Mesendoderm (in vitro differentiated cells): ENCODE measurements around the gene THAP12.

Source experiments
- DNase-seq: peaks from one replicate; pipeline ENCODE4 v3.0.0; 2013
- H2AK5ac ChIP-seq: 2 replicates; pipeline ENCODE4 v1.6.1; 2013; ENCODE audit warnings: low read length, inconsistent platforms
- H2BK120ac ChIP-seq: 2 replicates; pipeline ENCODE4 v1.6.1; 2013; ENCODE audit warnings: low read depth, mild to moderate bottlenecking, low read length, moderate library complexity, mixed read lengths
- H2BK15ac ChIP-seq: replicated peaks from 2 replicates; pipeline ENCODE4 v1.6.1; 2013; ENCODE audit warnings: low read depth, mild to moderate bottlenecking, moderate library complexity
- H2BK5ac ChIP-seq: 2 replicates; pipeline ENCODE4 v1.6.1; 2013; ENCODE audit warnings: low read length, inconsistent platforms
- H3K18ac ChIP-seq: 2 replicates; pipeline ENCODE4 v1.6.1; 2013; ENCODE audit warnings: mild to moderate bottlenecking, low read length, mixed read lengths
- H3K23ac ChIP-seq: one replicate; pipeline ENCODE4 v1.6.1; 2013; ENCODE audit warnings: low read length
- H3K27ac ChIP-seq: 2 replicates; pipeline ENCODE4 v1.5.1; 2013; ENCODE audit warnings: low read depth, mild to moderate bottlenecking, inconsistent platforms, low read length, moderate library complexity
- H3K27me3 ChIP-seq: 2 replicates; pipeline ENCODE4 v1.6.1; 2013; ENCODE audit warnings: low read length, control low read depth, mild to moderate bottlenecking, inconsistent platforms; ENCODE audit not compliant: insufficient read depth, poor library complexity
- H3K36me3 ChIP-seq: 2 replicates; pipeline ENCODE4 v1.6.1; 2013; ENCODE audit warnings: low read length, inconsistent platforms; ENCODE audit not compliant: control insufficient read depth, insufficient read depth
- H3K4ac ChIP-seq: one replicate; pipeline ENCODE4 v1.6.1; 2013; ENCODE audit warnings: low read depth, mild to moderate bottlenecking, low read length, moderate library complexity
- H3K4me1 ChIP-seq: 2 replicates; pipeline ENCODE4 v1.6.1; 2013; ENCODE audit warnings: low read depth, low read length, inconsistent platforms; ENCODE audit not compliant: control insufficient read depth
- H3K4me2 ChIP-seq: 2 replicates; pipeline ENCODE4 v1.6.1; 2013; ENCODE audit warnings: low read length
- H3K4me3 ChIP-seq: 2 replicates; pipeline ENCODE4 v1.5.1; 2013; ENCODE audit warnings: mild to moderate bottlenecking, low read length
- H3K56ac ChIP-seq: one replicate; pipeline ENCODE4 v1.6.1; 2013; ENCODE audit warnings: low read length
- H3K79me1 ChIP-seq: 2 replicates; pipeline ENCODE4 v1.6.1; 2013; ENCODE audit warnings: low read length, inconsistent platforms
- H3K79me2 ChIP-seq: 2 replicates; pipeline ENCODE4 v1.6.1; 2013; ENCODE audit warnings: mild to moderate bottlenecking, low read length; ENCODE audit not compliant: control insufficient read depth, insufficient read depth
- H3K9ac ChIP-seq: 2 replicates; pipeline ENCODE4 v1.6.1; 2013; ENCODE audit warnings: low read length, inconsistent platforms
- H4K5ac ChIP-seq: one replicate; pipeline ENCODE4 v1.6.1; 2013; ENCODE audit warnings: low read length
- H4K8ac ChIP-seq: one replicate; pipeline ENCODE4 v1.6.1; 2013; ENCODE audit warnings: low read depth, mild to moderate bottlenecking, control low read depth, low read length, moderate library complexity
- WGBS: extraction: QIAGEN DNeasy Blood & Tissue Kit; methylation state at CpG from one replicate; pipeline ENCODE4 v1.1.7; 2013; ENCODE audit warnings: low lambda C conversion rate, missing lambda C conversion rate; ENCODE audit not compliant: insufficient coverage; ENCODE audit errors: extremely low coverage; 5-methylcytosine and 5-hydroxymethylcytosine counted together

Gene THAP12

GRCh38 chr11:76376746-76377558, 4.0 kb downstream of the THAP12 start:
- Histone ChIP-seq H3K79me2 (peaks cover 34% of the 10 kb centered on the region), H3K4ac (no peak overlapping the region), H3K4me1 (peaks cover 4% of the 10 kb centered on the region), H3K18ac (no peak overlapping the region), H3K27ac (no peak overlapping the region), H3K27me3 (no peaks in the 10 kb centered on the region), H2BK15ac (no peak overlapping the region), H2BK120ac (no peak overlapping the region), H3K79me1 (peaks cover 12% of the 10 kb centered on the region), H3K9ac (no peak overlapping the region), H2BK5ac (no peak overlapping the region), H3K4me2 (no peak overlapping the region), H3K23ac (no peak overlapping the region), H3K4me3 (no peak overlapping the region), H4K5ac (no peak overlapping the region), H4K8ac (no peak overlapping the region), H3K36me3 (no peaks in the 10 kb centered on the region), H2AK5ac (no peak overlapping the region), H3K56ac (no peak overlapping the region)
- WGBS: no CpG with 5 or more reads among the region's 7 CpGs
- no peak for DNase-seq

- no peak overlapping the region for H3K9ac ChIP-seq
- no peak for DNase-seq
- no peak overlapping the region for H3K4me3 ChIP-seq
- H2BK15ac ChIP-seq: no peak overlapping the region
- H3K56ac ChIP-seq: no peak overlapping the region
- no peaks in the 10 kb centered on the region for H3K36me3 ChIP-seq
- no peak overlapping the region for H2BK120ac ChIP-seq
- no peak overlapping the region for H3K27ac ChIP-seq
- H3K4ac ChIP-seq: no peak overlapping the region
- no peak overlapping the region for H4K5ac ChIP-seq
- H3K79me2 ChIP-seq: peaks cover 19% of the 10 kb centered on the region
- H4K8ac ChIP-seq: no peak overlapping the region
- no CpG with 5 or more reads among the region's 3 CpGs for WGBS
- no peaks in the 10 kb centered on the region for H3K27me3 ChIP-seq
- no peak overlapping the region for H3K18ac ChIP-seq
- H3K79me1 ChIP-seq: peaks cover 9% of the 10 kb centered on the region
- no peak overlapping the region for H3K4me2 ChIP-seq
- no peak overlapping the region for H2AK5ac ChIP-seq
- no peaks in the 10 kb centered on the region for H3K4me1 ChIP-seq
- no peak overlapping the region for H2BK5ac ChIP-seq
- H3K23ac ChIP-seq: no peak overlapping the region
These were observed 9.8 kb downstream of the THAP12 start for GRCh38 chr11:76371170-76371569.

DNA sequence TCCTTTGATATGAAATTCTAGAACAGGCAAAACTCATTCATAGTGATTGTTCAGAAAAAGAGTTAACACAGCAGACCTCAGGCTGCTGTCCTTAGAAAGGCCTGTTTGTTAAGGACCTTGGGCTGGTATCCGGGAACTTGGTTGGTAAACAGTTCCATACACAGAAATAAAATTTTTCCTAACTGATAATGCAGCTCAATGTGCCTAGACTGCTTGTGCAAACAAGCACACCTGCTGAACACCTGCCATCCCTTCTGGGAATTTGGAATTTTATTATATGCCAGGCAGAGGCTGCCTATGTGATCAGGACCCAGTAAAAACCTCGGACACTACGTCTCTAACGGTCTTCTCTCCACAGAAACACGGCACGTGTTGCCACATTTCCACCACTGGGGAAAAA, 11.5 kb downstream of the THAP12 start:
- Histone ChIP-seq H3K4me3 (no peak overlapping the region), H2AK5ac (no peak overlapping the region), H3K4me2 (no peak overlapping the region), H3K36me3 (no peaks in the 10 kb centered on the region), H2BK15ac (no peak overlapping the region), H4K8ac (no peak overlapping the region), H3K79me1 (peaks cover 8% of the 10 kb centered on the region), H3K27me3 (no peaks in the 10 kb centered on the region), H4K5ac (no peak overlapping the region), H3K79me2 (peaks cover 16% of the 10 kb centered on the region), H3K4me1 (no peaks in the 10 kb centered on the region), H3K56ac (no peak overlapping the region), H3K23ac (no peak overlapping the region), H3K9ac (no peak overlapping the region), H2BK120ac (no peak overlapping the region), H2BK5ac (no peak overlapping the region), H3K4ac (no peak overlapping the region), H3K27ac (no peak overlapping the region), H3K18ac (no peak overlapping the region)
- no CpG with 5 or more reads among the region's 6 CpGs for WGBS
- DNase-seq: no peak

- Histone ChIP-seq H3K4me2 (no peak overlapping the region), H2BK120ac (no peak overlapping the region), H3K27me3 (no peaks in the 10 kb centered on the region), H4K8ac (no peak overlapping the region), H2AK5ac (no peak overlapping the region), H3K23ac (no peak overlapping the region), H3K4ac (no peak overlapping the region), H3K36me3 (no peaks in the 10 kb centered on the region), H3K18ac (no peak overlapping the region), H4K5ac (no peak overlapping the region), H2BK5ac (no peak overlapping the region), H3K9ac (no peak overlapping the region), H3K27ac (no peak overlapping the region), H3K79me2 (peaks cover 16% of the 10 kb centered on the region), H3K79me1 (peaks cover 8% of the 10 kb centered on the region), H3K56ac (no peak overlapping the region), H3K4me3 (no peak overlapping the region), H2BK15ac (no peak overlapping the region), H3K4me1 (no peaks in the 10 kb centered on the region)
- no CpG with 5 or more reads among the region's 1 CpG for WGBS
- no peak for DNase-seq
These were observed 12.4 kb downstream of the THAP12 start for GRCh38 chr11:76368490-76368889.

DNA sequence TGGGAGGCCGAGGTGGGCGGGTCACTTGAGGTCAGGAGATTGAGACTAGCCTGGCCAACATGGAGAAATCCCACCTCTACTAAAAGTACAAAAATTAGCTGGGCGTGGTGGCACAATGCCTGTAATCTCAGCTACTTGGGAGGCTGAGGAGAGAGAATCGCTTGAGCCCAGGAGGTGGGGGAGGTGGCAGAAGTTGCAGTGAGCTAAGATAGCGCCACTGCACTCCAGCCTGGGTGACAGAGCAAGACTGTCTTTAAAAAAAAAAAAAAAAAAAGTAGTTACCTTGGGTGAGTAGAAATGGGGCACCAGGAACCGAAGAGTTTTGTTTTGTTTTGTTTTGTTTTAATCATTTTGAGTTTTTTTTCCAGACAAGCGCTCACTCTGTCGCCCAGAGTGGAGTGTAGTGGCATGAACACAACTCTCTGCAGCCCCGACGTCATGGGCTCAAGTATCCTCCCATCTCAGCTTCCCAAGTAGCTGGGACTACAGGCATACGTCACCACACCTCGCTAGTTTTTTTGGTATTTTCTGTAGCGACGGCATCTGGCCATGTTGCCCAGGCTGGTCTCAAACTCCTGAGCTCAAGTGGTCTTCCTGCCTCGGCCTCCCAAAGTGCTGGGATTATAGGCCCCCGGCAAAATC, 15.8 kb downstream of the THAP12 start:
- WGBS: no CpG with 5 or more reads among the region's 16 CpGs
- H3K27ac ChIP-seq: no peak overlapping the region

More for the DNA sequence above, 15.8 kb downstream of the THAP12 start:
- Histone ChIP-seq H3K23ac (no peak overlapping the region), H3K18ac (no peak overlapping the region), H2BK120ac (no peak overlapping the region), H3K4me1 (no peaks in the 10 kb centered on the region), H4K8ac (no peak overlapping the region), H2BK15ac (no peak overlapping the region), H4K5ac (no peak overlapping the region), H2BK5ac (no peak overlapping the region), H3K9ac (no peak overlapping the region), H2AK5ac (no peak overlapping the region), H3K79me2 (peaks cover 9% of the 10 kb centered on the region), H3K4me3 (no peak overlapping the region), H3K36me3 (no peaks in the 10 kb centered on the region), H3K4ac (no peak overlapping the region), H3K79me1 (peaks cover 4% of the 10 kb centered on the region), H3K56ac (no peak overlapping the region), H3K4me2 (no peak overlapping the region), H3K27me3 (no peaks in the 10 kb centered on the region)
- no peak for DNase-seq
